ENCODE measurements around the gene GRIN2A.

DNA sequence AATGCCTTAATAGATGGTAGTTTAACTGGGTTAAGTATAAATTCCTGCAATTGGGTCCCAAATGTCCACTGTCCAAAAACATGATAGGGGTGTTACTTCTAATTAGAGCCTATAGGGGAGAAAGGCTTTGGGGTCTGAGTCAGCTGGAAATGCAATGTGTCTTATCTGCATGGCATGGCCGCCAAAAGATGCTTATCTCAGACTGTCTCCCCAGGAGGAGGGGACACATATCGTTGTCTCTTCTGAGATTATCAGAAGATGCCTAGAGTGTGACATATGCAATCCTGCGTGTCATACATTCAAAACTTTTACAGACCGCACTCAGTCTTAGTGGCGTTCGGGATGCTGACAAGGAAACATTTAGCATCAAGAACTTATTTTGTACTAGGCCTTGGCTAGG is 442.9 kb downstream of the GRIN2A start:
- no peak for TF ChIP-seq CTCF (IDR thresholded peaks at IDR 0.05; ENCODE audit: control extremely low read depth in 1 of 3, insufficient read depth in 1 of 3, low read depth in 1 of 3, low read length in 3 of 3)
- no peak for TF ChIP-seq EGR1 (IDR thresholded peaks at IDR 0.05; ENCODE audit: borderline replicate concordance, low read depth, low read length)
- TF ChIP-seq KDM1A (IDR thresholded peaks at IDR 0.05; ENCODE audit: borderline replicate concordance, low read length): no peak
- TF ChIP-seq POLR2A (IDR thresholded peaks at IDR 0.05; ENCODE audit: control extremely low read depth in 1 of 2, low read depth in 2 of 2, low read length in 2 of 2): no peak
- no peak for TF ChIP-seq SRF (IDR thresholded peaks at IDR 0.05; ENCODE audit: low read depth, low read length)
- no peak for TF ChIP-seq RFX5 (IDR thresholded peaks at IDR 0.05; ENCODE audit: borderline replicate concordance, low read depth, low read length)
- TF ChIP-seq CHD2 (IDR thresholded peaks at IDR 0.05; ENCODE audit: low read length): no peak
- no peak for TF ChIP-seq TCF12 (IDR thresholded peaks at IDR 0.05; ENCODE audit: low read depth, low read length)
- no peak for TF ChIP-seq RNF2 (IDR thresholded peaks at IDR 0.05; ENCODE audit: borderline replicate concordance, low read depth, low read length, missing control alignments, poor library complexity, severe bottlenecking)
- TF ChIP-seq, protein P1, sequence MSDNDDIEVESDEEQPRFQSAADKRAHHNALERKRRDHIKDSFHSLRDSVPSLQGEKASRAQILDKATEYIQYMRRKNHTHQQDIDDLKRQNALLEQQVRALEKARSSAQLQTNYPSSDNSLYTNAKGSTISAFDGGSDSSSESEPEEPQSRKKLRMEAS (IDR thresholded peaks at IDR 0.05): no peak
